ENCODE measurements around the gene GPR62. TPM values are rescaled to one million over a fixed set of nuclear protein-coding genes. Genes with fewer than 3 reads are reported as not detected.

GPR62 gene
- total and polyA plus RNA-seq, 8 donors: 0.08 to 0.26 (median 0.09) TPM; not detected in 2

DNA sequence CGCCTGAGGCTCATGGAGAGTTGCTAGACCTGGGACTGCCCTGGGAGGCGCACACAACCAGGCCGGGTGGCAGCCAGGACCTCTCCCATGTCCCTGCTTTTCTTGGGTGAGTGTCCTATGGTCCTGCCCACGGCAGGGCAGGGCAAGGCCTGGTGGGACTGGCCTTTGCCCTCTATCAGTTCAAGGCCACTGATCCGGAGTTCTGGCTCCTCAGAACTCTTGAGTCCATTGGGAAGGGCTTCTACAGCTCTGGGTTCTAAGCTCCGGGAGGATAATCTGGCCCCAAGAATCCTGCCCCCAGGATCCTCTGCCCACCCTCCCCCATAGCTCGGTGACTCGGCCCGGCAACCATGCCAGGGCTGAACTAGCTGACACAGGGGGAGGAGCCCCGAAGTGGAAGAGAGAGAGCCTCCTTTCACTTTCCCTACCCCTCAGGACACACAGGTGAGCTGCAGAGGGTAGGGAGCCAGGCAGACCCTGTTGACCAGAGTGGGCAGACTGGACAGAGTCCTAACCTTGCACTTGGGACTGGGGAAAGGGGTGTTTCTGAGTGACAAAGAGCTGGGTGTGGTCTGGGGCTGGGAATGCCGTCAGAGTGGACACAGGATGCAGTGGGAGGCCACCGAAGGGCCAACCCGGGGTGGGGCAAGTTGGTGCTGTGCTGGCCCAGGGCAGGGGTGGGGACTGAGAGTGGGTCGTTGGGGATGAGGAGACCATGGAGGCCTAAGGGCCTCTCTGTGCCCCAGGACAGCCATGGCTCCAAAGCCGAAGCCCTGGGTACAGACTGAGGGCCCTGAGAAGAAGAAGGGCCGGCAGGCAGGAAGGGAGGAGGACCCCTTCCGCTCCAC is 12.4 kb upstream of the GPR62 start:
- Histone ChIP-seq H3K36me3 (no peaks in the 10 kb centered on the region), H3K4me1 (peaks cover 0 to 18% (median 5%) of the 10 kb centered on the region in 3 donors), H3K9me3 (no peaks in the 10 kb centered on the region), H3K4me3 (peak overlapping the region in 3 of 4 donors; percentile 22 to 94 (median 70)), H3K27ac (peak overlapping the region; percentile 40 to 83 (median 71)), H3K27me3 (no peaks in the 10 kb centered on the region)
- no peak for TF ChIP-seq CTCF (IDR thresholded peaks at IDR 0.05)
- peak; percentile 4 to 46 (median 6) for ATAC-seq
- WGBS, 2 donors: 54 to 60% methylated on average over 17 of the region's 17 CpGs
- no peak for FAIRE-seq
- intact Hi-C loops (cut with DNase I): loop anchor here in 1 of 3 donors (10.0 kb wide), 1 partner anchor 182 kb away; no protein-coding TSS in a partner anchor
- peak in 3 of 6 donors; percentile 39 to 73 (median 61) for DNase-seq

- Histone ChIP-seq H3K27ac (no peak overlapping the region), H3K27me3 (no peaks in the 10 kb centered on the region), H3K36me3 (no peaks in the 10 kb centered on the region), H3K4me1 (peaks cover 0 to 18% (median 5%) of the 10 kb centered on the region in 3 donors), H3K4me3 (no peak overlapping the region), H3K9me3 (no peaks in the 10 kb centered on the region)
- intact Hi-C loops (cut with DNase I): loop anchor here in 1 of 3 donors (10.0 kb wide), 1 partner anchor 181 kb away; no protein-coding TSS in a partner anchor
- WGBS, 2 donors: 93 to 97% methylated on average over 21 of the region's 21 CpGs
- FAIRE-seq (no peak), ATAC-seq (no peak), DNase-seq (peak in 2 of 6 donors; percentile 28 to 71)
- TF ChIP-seq CTCF (IDR thresholded peaks at IDR 0.05): no peak
These were observed 11.5 kb upstream of the GPR62 start for GRCh38 chr3:51943451-51944391.

DNA sequence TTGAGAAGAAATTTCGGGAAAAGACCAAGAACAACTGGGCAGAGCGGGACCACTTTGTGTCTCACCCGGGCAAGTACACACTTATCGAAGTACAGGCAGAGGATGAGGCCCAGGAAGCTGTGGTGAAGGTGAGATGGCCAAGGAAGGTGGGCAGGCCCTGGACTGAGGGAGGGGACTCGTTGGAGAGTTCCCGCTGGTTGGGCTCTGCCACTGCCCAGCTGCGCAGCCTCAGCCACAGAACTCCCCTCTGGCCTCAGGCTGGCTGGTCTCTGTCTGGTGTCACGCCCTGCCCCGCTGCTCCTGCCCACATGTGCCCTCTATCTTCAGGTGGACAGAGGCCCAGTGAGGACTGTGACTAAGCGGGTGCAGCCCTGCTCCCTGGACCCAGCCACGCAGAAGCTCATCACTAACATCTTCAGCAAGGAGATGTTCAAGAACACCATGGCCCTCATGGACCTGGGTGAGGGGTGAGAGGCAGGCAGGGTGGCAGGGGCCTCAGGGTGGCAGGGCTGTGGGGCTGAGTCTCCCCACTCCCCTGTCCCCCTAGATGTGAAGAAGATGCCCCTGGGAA is 10.6 kb upstream of the GPR62 start:
- WGBS, 2 donors: 79 to 83% methylated on average over 11 of the region's 11 CpGs
- no peak for FAIRE-seq

More for the DNA sequence above, 10.6 kb upstream of the GPR62 start:
- Histone ChIP-seq H3K27ac (no peak overlapping the region), H3K9me3 (no peaks in the 10 kb centered on the region), H3K4me1 (peaks cover 0 to 18% (median 5%) of the 10 kb centered on the region in 3 donors), H3K36me3 (no peaks in the 10 kb centered on the region), H3K4me3 (no peak overlapping the region), H3K27me3 (no peaks in the 10 kb centered on the region)
- intact Hi-C loops (cut with DNase I): loop anchor here in 1 of 3 donors (10.0 kb wide), 1 partner anchor 180 kb away; no protein-coding TSS in a partner anchor
- DNase-seq: no peak
- TF ChIP-seq CTCF (IDR thresholded peaks at IDR 0.05): no peak
- no peak for ATAC-seq

Measured in pancreas (tissue), 10 donors.